SJSA1 (cell line): ENCODE results near the gene GRIP1. TPM values are rescaled to one million over a fixed set of nuclear protein-coding genes. Genes with fewer than 3 reads are reported as not detected.

Source experiments
- DNase-seq, 2 experiments: peaks; one replicate each; pipeline ENCODE4 v3.0.0-alpha.2; 2015 to 2020; ENCODE audit warnings: low spot score in 2 of 2, low read depth in 1 of 2
- H3K27ac ChIP-seq: fragments of 250-450 bp; sonication (Bioruptor Pico); 2 replicates; pipeline ENCODE4 v1.5.1; 2020; ENCODE audit warnings: mild to moderate bottlenecking, moderate library complexity
- H3K27me3 ChIP-seq: fragments of 250-450 bp; sonication (Bioruptor Pico); replicated peaks from 2 replicates; pipeline ENCODE4 v1.5.1; 2020; ENCODE audit warnings: mild to moderate bottlenecking, moderate library complexity
- H3K36me3 ChIP-seq: fragments of 250-450 bp; sonication (Bioruptor Pico); 2 replicates; pipeline ENCODE4 v1.5.1; 2020; ENCODE audit warnings: mild to moderate bottlenecking
- H3K4me1 ChIP-seq: fragments of 250-450 bp; sonication (Bioruptor Pico); replicated peaks from 2 replicates; pipeline ENCODE4 v1.6.1; 2021; ENCODE audit warnings: mild to moderate bottlenecking
- H3K4me3 ChIP-seq: fragments of 250-450 bp; sonication (Bioruptor Pico); 2 replicates; pipeline ENCODE4 v1.5.1; 2020; ENCODE audit warnings: mild to moderate bottlenecking
- H3K9me3 ChIP-seq: fragments of 250-450 bp; sonication (Bioruptor Pico); replicated peaks from 2 replicates; pipeline ENCODE4 v1.5.1; 2020; ENCODE audit warnings: mild to moderate bottlenecking
- total RNA-seq: library from RNA; depleted of rRNA; stranded (reverse); fragments of >200 nt; shearing (Covaris generic); gene quantifications from 2 replicates; pipeline ENCODE4 v1.2.3, GENCODE V29; 2014

GRIP1 gene
- total RNA-seq, 1 experiment from 2014 or later: 3.5 TPM

GRCh38 chr12:66708704-66709456 lies 30.0 kb upstream of the GRIP1 start:
- no peak overlapping the region for H3K4me3 ChIP-seq
- DNase-seq: no peak

GRCh38 chr12:66707002-66707697 lies 28.3 kb upstream of the GRIP1 start:
- H3K36me3 ChIP-seq: no peaks in the 10 kb centered on the region
- H3K4me3 ChIP-seq: no peak overlapping the region
- H3K27ac ChIP-seq: no peak overlapping the region
- peaks cover 14% of the 10 kb centered on the region; the same call in 1 of the 2 replicates for H3K27me3 ChIP-seq
- DNase-seq: no peak
- no peaks in the 10 kb centered on the region for H3K4me1 ChIP-seq
- no peaks in the 10 kb centered on the region for H3K9me3 ChIP-seq

More at GRCh38 chr12:66708704-66709456, 30.0 kb upstream of the GRIP1 start:
- Histone ChIP-seq H3K9me3 (no peaks in the 10 kb centered on the region), H3K27ac (no peak overlapping the region), H3K36me3 (no peaks in the 10 kb centered on the region), H3K4me1 (no peaks in the 10 kb centered on the region), H3K27me3 (peaks cover 14% of the 10 kb centered on the region; the same call in 1 of the 2 replicates)

- H3K27ac ChIP-seq: no peak overlapping the region
- DNase-seq: no peak
- no peaks in the 10 kb centered on the region for H3K4me1 ChIP-seq
- H3K4me3 ChIP-seq: no peak overlapping the region
- no peaks in the 10 kb centered on the region for H3K36me3 ChIP-seq
- no peaks in the 10 kb centered on the region; the same call in none of the 2 replicates for H3K27me3 ChIP-seq
- H3K9me3 ChIP-seq: no peaks in the 10 kb centered on the region
These were observed 21.0 kb upstream of the GRIP1 start for GRCh38 chr12:66699738-66700482.

- no peak overlapping the region for H3K4me3 ChIP-seq
- no peak for DNase-seq
- H3K27me3 ChIP-seq: no peaks in the 10 kb centered on the region; the same call in none of the 2 replicates
- H3K9me3 ChIP-seq: no peaks in the 10 kb centered on the region
- no peaks in the 10 kb centered on the region for H3K36me3 ChIP-seq
- no peaks in the 10 kb centered on the region for H3K4me1 ChIP-seq
- no peak overlapping the region for H3K27ac ChIP-seq
These were observed 19.7 kb upstream of the GRIP1 start for GRCh38 chr12:66698558-66698957.

GRCh38 chr12:66697404-66697803 lies 18.5 kb upstream of the GRIP1 start:
- H3K9me3 ChIP-seq: no peaks in the 10 kb centered on the region
- H3K36me3 ChIP-seq: no peaks in the 10 kb centered on the region
- no peaks in the 10 kb centered on the region for H3K4me1 ChIP-seq
- H3K4me3 ChIP-seq: no peak overlapping the region
- no peak for DNase-seq
- H3K27me3 ChIP-seq: no peaks in the 10 kb centered on the region; the same call in none of the 2 replicates
- no peak overlapping the region for H3K27ac ChIP-seq

- H3K27ac ChIP-seq: no peak overlapping the region
- no peak overlapping the region for H3K4me3 ChIP-seq
- no peaks in the 10 kb centered on the region for H3K4me1 ChIP-seq
- H3K27me3 ChIP-seq: no peaks in the 10 kb centered on the region; the same call in 1 of the 2 replicates
- no peak for DNase-seq
- H3K9me3 ChIP-seq: no peaks in the 10 kb centered on the region
- no peaks in the 10 kb centered on the region for H3K36me3 ChIP-seq
These were observed 16.1 kb upstream of the GRIP1 start for GRCh38 chr12:66694666-66695613.

- Histone ChIP-seq H3K4me3 (no peak overlapping the region), H3K36me3 (no peaks in the 10 kb centered on the region), H3K27ac (no peak overlapping the region), H3K4me1 (no peaks in the 10 kb centered on the region), H3K9me3 (no peaks in the 10 kb centered on the region), H3K27me3 (no peaks in the 10 kb centered on the region; the same call in 1 of the 2 replicates)
- peak in 1 of 2 experiments; percentile 52 for DNase-seq
These were observed 15.1 kb upstream of the GRIP1 start for GRCh38 chr12:66693901-66694513.

- no peaks in the 10 kb centered on the region for H3K9me3 ChIP-seq
- no peak for DNase-seq
- no peaks in the 10 kb centered on the region for H3K27me3 ChIP-seq
- no peaks in the 10 kb centered on the region for H3K36me3 ChIP-seq
- no peaks in the 10 kb centered on the region for H3K4me1 ChIP-seq
- no peak overlapping the region for H3K27ac ChIP-seq
- no peak overlapping the region for H3K4me3 ChIP-seq
These were observed 14.1 kb upstream of the GRIP1 start for GRCh38 chr12:66692986-66693385.

GRCh38 chr12:66692170-66692569 lies 13.3 kb upstream of the GRIP1 start:
- DNase-seq: no peak
- Histone ChIP-seq H3K36me3 (no peaks in the 10 kb centered on the region), H3K27ac (no peak overlapping the region), H3K4me1 (no peaks in the 10 kb centered on the region), H3K27me3 (no peaks in the 10 kb centered on the region), H3K9me3 (no peaks in the 10 kb centered on the region), H3K4me3 (no peak overlapping the region)

GRCh38 chr12:66688846-66689439 lies 10.1 kb upstream of the GRIP1 start:
- no peak for DNase-seq
- Histone ChIP-seq H3K27ac (no peak overlapping the region), H3K36me3 (no peaks in the 10 kb centered on the region), H3K27me3 (peaks cover 9% of the 10 kb centered on the region), H3K4me1 (no peaks in the 10 kb centered on the region), H3K9me3 (no peaks in the 10 kb centered on the region), H3K4me3 (no peak overlapping the region)

- DNase-seq: no peak
- Histone ChIP-seq H3K4me3 (no peak overlapping the region), H3K9me3 (no peaks in the 10 kb centered on the region), H3K36me3 (no peaks in the 10 kb centered on the region), H3K27ac (no peak overlapping the region), H3K4me1 (no peaks in the 10 kb centered on the region), H3K27me3 (peaks cover 18% of the 10 kb centered on the region)
These were observed 5.3 kb upstream of the GRIP1 start for GRCh38 chr12:66684222-66684621.

GRCh38 chr12:66683822-66684221 lies 4.9 kb upstream of the GRIP1 start:
- Histone ChIP-seq H3K4me1 (no peaks in the 10 kb centered on the region), H3K27ac (no peak overlapping the region), H3K9me3 (no peaks in the 10 kb centered on the region), H3K27me3 (peaks cover 18% of the 10 kb centered on the region), H3K36me3 (no peaks in the 10 kb centered on the region), H3K4me3 (no peak overlapping the region)
- no peak for DNase-seq
